Upper lobe of right lung (tissue), 1 donor: ENCODE measurements around the gene EBLN1. TPM values are rescaled to one million over a fixed set of nuclear protein-coding genes. Genes with fewer than 3 reads are reported as not detected.

ENCODE experiments used
- ATAC-seq: fragments of 200-7000 bp; cut with Tn5 transposase; one replicate; pipeline ENCODE4 v1.9.1; 2020; ENCODE audit warnings: mild to moderate bottlenecking, moderate library complexity
- DNase-seq: peaks from one replicate; pipeline ENCODE4 v3.0.0-alpha.2; 2020
- H3K27ac ChIP-seq: fragments of 200-600 bp; one replicate; pipeline ENCODE4 v1.8.0; 2022
- H3K27me3 ChIP-seq: fragments of 200-600 bp; one replicate; pipeline ENCODE4 v1.8.0; 2022; ENCODE audit warnings: mild to moderate bottlenecking
- H3K36me3 ChIP-seq: fragments of 200-600 bp; one replicate; pipeline ENCODE4 v1.8.0; 2022
- H3K4me1 ChIP-seq: fragments of 200-600 bp; one replicate; pipeline ENCODE4 v1.8.0; 2022
- H3K4me3 ChIP-seq: fragments of 200-600 bp; one replicate; pipeline ENCODE4 v1.8.0; 2022; ENCODE audit warnings: mild to moderate bottlenecking
- H3K9me3 ChIP-seq: fragments of 200-600 bp; one replicate; pipeline ENCODE4 v1.8.0; 2022
- intact Hi-C: fragments of 100-400 bp; cut with DNase I; formaldehyde crosslinking; loops from one replicate; pipeline ENCODE4 v1.11.0; 2022
- long read RNA-seq: library from polyadenylated mRNA; unstranded; transcript quantifications from one replicate; pipeline ENCODE4 v2.0.0, GENCODE V29; 2021
- total RNA-seq: library from RNA; stranded (reverse); fragmentation: NEBNext Ultra II Directional; extraction: Animal tissue kit (Norgen Biotek cat#: 25700); gene quantifications from one replicate; pipeline ENCODE4 v1.2.1, GENCODE V29; 2021
- TF ChIP-seq, protein P1 (sequence below): fragments of 200-600 bp; IDR thresholded peaks from one replicate; pipeline ENCODE4 v1.8.0; 2022; ENCODE audit warnings: antibody characterized with exemption
- donor health status: DM: no; HTN: yes; CAD: no; lungs with severe emphysema.

The EBLN1 gene
- total RNA-seq: not detected
- long read RNA-seq: 0 reads

DNA sequence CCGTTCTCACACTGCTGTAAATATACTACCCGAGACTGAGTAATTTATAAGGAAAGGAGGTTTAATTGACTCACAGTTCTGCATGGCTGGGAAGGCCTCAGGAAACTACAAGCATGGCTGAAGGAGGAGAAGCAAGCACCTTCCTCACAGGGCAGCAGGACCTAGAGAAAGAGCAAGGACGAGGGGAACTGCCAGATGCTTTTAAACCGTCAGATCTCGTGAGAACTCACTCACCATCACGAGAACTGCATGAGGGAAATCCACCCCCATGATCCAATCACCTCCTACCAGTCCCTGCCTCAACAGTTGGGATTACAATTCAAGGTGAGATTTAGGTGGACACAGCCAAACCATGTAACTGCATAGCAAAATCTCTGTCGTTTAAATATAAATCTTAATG, at the start of gene EBLN1:
EBLN1 (minus strand) TSS at position 174 of the 400 bp plus-strand sequence. CDS start 8,032 bp downstream, outside the sequence.
- no peaks in the 10 kb centered on the region for H3K4me1 ChIP-seq
- intact Hi-C loops: no loop called here
- no peaks in the 10 kb centered on the region for H3K27me3 ChIP-seq
- no peak for ATAC-seq
- no peak for DNase-seq
- no peaks in the 10 kb centered on the region for H3K9me3 ChIP-seq
- H3K36me3 ChIP-seq: no peaks in the 10 kb centered on the region
- no peak within 1 kb of the TSS for H3K4me3 ChIP-seq
- TF ChIP-seq, protein P1, sequence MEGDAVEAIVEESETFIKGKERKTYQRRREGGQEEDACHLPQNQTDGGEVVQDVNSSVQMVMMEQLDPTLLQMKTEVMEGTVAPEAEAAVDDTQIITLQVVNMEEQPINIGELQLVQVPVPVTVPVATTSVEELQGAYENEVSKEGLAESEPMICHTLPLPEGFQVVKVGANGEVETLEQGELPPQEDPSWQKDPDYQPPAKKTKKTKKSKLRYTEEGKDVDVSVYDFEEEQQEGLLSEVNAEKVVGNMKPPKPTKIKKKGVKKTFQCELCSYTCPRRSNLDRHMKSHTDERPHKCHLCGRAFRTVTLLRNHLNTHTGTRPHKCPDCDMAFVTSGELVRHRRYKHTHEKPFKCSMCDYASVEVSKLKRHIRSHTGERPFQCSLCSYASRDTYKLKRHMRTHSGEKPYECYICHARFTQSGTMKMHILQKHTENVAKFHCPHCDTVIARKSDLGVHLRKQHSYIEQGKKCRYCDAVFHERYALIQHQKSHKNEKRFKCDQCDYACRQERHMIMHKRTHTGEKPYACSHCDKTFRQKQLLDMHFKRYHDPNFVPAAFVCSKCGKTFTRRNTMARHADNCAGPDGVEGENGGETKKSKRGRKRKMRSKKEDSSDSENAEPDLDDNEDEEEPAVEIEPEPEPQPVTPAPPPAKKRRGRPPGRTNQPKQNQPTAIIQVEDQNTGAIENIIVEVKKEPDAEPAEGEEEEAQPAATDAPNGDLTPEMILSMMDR: no peak
- no peak within 1 kb of the TSS for H3K27ac ChIP-seq

DNA sequence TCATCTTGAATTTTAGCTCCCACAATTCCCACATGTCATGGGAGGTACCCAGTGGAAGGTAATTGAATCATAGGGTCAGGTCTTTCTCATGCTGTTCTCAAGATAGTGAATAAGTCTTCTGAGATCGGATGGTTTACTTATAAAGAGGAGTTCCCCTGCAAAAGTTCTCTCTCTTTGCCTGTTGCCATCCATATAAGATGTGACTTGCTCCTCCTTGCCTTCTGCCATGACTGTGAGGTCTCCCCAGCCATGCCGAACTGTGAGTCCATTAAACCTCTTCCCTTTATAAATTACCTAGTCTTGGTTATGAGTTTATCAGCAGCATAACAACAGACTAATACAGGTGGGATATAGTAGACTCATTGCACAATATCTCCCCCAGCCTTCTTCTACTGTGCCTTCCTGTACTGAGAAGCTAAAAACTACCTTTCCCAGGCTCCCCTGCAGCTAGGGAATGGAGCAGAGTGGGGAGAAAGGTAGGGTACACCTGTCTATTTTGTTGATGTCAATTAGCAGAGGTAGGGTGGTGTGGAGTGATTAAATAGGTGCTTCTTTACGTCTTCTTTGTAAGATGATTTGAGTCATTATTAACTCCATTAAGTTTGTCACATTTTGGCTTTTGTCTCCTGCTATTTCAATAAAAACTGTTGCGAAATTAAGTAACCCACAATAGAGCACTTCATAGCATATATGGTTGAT, 48.2 kb upstream of the EBLN1 start:
- Histone ChIP-seq H3K36me3 (no peaks in the 10 kb centered on the region), H3K27ac (no peak overlapping the region), H3K9me3 (no peaks in the 10 kb centered on the region), H3K4me1 (no peaks in the 10 kb centered on the region), H3K4me3 (no peak overlapping the region), H3K27me3 (no peaks in the 10 kb centered on the region)
- DNase-seq (no peak), ATAC-seq (no peak)
- intact Hi-C loops: no loop called here
- TF ChIP-seq, protein P1: no peak

DNA sequence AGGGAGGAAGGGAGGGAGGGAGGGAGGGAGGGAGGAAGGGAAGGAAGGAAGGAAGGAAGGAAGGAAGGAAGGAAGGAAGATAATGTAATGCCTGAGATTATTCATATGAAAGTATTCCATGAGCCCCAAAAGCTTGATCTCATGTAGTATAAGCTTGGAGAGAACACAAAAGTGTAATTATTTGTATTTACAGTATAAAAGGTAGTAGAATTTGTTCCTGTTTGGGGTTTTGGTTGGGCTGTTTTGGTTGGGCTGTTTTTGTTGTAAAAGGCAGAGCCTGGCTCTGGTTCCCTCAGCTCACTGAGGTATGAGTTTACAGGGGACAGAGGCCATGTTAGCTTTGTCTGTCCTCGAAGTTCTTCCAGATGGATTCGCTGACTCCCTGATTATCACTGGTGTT, 45.3 kb upstream of the EBLN1 start:
- no peak for ATAC-seq
- H3K9me3 ChIP-seq: no peaks in the 10 kb centered on the region
- no peak overlapping the region for H3K27ac ChIP-seq
- intact Hi-C loops: no loop called here
- DNase-seq: no peak
- TF ChIP-seq, protein P1: no peak
- no peaks in the 10 kb centered on the region for H3K4me1 ChIP-seq
- no peaks in the 10 kb centered on the region for H3K27me3 ChIP-seq
- no peak overlapping the region for H3K4me3 ChIP-seq
- H3K36me3 ChIP-seq: no peaks in the 10 kb centered on the region

DNA sequence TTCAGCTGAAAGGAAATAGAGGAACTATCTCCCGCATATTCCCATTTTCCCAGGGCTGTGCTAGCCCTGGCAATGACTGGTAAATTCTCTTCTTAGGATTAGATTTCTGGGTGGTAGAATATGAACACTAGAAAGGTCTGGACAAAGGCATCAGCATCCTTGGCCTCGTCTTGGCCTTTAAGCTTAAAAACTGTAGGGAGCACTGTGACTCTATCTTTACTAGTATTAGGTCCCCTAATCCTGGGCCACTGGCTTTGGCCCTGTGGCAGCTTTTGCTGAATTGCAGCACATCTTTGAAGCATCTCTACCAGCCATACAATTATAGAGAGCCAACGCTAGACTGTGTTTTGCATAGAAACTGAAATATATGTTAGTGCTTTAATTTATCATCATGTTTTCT, 41.5 kb upstream of the EBLN1 start:
- DNase-seq (no peak), ATAC-seq (no peak)
- Histone ChIP-seq H3K27ac (no peak overlapping the region), H3K36me3 (no peaks in the 10 kb centered on the region), H3K4me1 (no peaks in the 10 kb centered on the region), H3K27me3 (no peaks in the 10 kb centered on the region), H3K4me3 (no peak overlapping the region), H3K9me3 (no peaks in the 10 kb centered on the region)
- intact Hi-C loops: no loop called here
- TF ChIP-seq, protein P1: no peak

DNA sequence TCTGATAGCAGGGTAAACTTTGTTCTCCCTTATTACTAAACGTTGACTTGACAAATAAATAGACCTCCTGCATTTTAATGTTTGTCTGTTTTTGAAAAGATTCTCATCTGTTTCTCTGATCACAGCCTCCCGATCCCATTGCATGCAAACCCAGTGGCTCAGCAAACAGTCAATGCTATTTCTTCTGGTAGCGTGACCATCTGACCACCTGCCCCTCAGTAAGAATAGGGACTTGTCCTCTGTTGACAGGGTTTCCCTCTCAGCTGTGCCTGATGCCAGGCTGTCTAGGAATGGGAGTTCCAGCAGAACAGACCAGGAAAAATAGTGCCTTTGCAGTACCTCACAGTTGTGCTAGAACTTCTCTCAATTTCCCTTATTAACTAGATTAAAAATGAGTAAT, 40.7 kb upstream of the EBLN1 start:
- Histone ChIP-seq H3K27me3 (no peaks in the 10 kb centered on the region), H3K27ac (no peak overlapping the region), H3K4me1 (no peaks in the 10 kb centered on the region), H3K36me3 (no peaks in the 10 kb centered on the region), H3K9me3 (no peaks in the 10 kb centered on the region), H3K4me3 (no peak overlapping the region)
- TF ChIP-seq, protein P1: no peak
- DNase-seq: no peak
- ATAC-seq: no peak
- intact Hi-C loops: no loop called here

DNA sequence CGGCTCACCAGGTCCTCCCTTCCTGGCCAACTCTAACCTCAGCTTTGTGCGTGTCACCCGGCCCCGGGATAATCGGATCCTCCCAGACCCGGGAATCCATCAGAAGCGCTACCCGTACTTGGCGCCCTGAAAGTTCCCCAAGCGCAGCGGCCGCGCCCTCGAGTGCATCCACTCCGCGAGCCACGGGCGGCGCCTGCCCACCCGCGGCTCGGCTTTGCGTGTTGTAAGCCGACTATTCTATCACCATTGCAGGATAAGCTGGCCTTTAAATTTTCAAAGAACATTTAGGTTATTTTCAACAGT, 35.7 kb upstream of the EBLN1 start:
- H3K36me3 ChIP-seq: no peaks in the 10 kb centered on the region
- H3K9me3 ChIP-seq: no peaks in the 10 kb centered on the region
- TF ChIP-seq, protein P1: no peak
- peak overlapping the region; percentile 72 for H3K4me3 ChIP-seq
- H3K27ac ChIP-seq: peak overlapping the region; percentile 98
- ATAC-seq: peak; percentile 56
- DNase-seq: peak; percentile 79
- intact Hi-C loops: no loop called here
- no peaks in the 10 kb centered on the region for H3K4me1 ChIP-seq
- no peaks in the 10 kb centered on the region for H3K27me3 ChIP-seq
